Measurements from ENCODE around the gene LRRC3B. TPM values are rescaled to one million over a fixed set of nuclear protein-coding genes. Genes with fewer than 3 reads are reported as not detected.

Gene LRRC3B
- polyA plus RNA-seq, 3 donors: not detected

DNA sequence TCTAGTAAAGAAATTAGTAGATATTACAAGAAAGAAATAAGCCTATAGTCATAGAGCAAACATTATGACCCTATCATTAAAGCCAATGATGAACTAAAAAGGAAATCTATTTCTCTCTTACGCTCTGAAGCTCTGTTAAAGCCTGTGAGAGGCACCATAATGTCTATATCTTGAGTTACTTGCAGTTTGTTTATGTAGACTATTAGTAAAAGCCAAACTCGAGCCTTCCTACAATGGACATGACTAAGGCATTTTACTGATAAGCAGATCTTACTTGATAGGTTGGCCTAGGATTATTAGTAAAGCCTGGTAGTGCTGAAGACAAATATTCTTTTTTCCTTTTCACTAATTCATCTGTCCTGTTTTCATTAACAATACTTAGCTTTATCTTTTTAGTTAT is 32.7 kb downstream of the LRRC3B start:
- H3K9me3 ChIP-seq (replicated peaks in 1 of 2; ENCODE audit: control insufficient read depth in 1 of 2, insufficient read depth in 1 of 2, low read length in 2 of 2): no peaks in the 10 kb centered on the region
- intact Hi-C loops (cut with micrococcal nuclease): no loop called here
- H3K4me1 Mint-ChIP-seq: no peaks in the 10 kb centered on the region
- WGBS (ENCODE audit: insufficient coverage): no CpG with 5 or more reads among the region's 2 CpGs
- H3K36me3 ChIP-seq (replicated peaks in 1 of 2; ENCODE audit: control insufficient read depth in 1 of 2, insufficient read depth in 2 of 2, low read length in 2 of 2): no peaks in the 10 kb centered on the region
- no peak overlapping the region for H3K27ac Mint-ChIP-seq
- peaks cover 0 to 3% (median 0%) of the 10 kb centered on the region in 3 donors for H3K27me3 Mint-ChIP-seq (ENCODE audit: low read depth in 3 of 3)
- no peaks in the 10 kb centered on the region for H3K4me1 ChIP-seq (ENCODE audit: control insufficient read depth in 1 of 2, insufficient read depth in 2 of 2, low read length in 2 of 2)
- no peak overlapping the region for H3K4me3 Mint-ChIP-seq
- H3K27me3 ChIP-seq (ENCODE audit: control insufficient read depth in 2 of 2, insufficient read depth in 2 of 2, low read length in 2 of 2): no peaks in the 10 kb centered on the region
- H2AFZ ChIP-seq (ENCODE audit: insufficient read depth, low read depth, low read length, poor library complexity, severe bottlenecking): no peak overlapping the region
- H3K9me3 Mint-ChIP-seq: peaks cover 0 to 5% (median 3%) of the 10 kb centered on the region in 7 donors
- TF ChIP-seq, protein P1, sequence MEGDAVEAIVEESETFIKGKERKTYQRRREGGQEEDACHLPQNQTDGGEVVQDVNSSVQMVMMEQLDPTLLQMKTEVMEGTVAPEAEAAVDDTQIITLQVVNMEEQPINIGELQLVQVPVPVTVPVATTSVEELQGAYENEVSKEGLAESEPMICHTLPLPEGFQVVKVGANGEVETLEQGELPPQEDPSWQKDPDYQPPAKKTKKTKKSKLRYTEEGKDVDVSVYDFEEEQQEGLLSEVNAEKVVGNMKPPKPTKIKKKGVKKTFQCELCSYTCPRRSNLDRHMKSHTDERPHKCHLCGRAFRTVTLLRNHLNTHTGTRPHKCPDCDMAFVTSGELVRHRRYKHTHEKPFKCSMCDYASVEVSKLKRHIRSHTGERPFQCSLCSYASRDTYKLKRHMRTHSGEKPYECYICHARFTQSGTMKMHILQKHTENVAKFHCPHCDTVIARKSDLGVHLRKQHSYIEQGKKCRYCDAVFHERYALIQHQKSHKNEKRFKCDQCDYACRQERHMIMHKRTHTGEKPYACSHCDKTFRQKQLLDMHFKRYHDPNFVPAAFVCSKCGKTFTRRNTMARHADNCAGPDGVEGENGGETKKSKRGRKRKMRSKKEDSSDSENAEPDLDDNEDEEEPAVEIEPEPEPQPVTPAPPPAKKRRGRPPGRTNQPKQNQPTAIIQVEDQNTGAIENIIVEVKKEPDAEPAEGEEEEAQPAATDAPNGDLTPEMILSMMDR (IDR thresholded peaks at IDR 0.05): no peak
- H4K20me1 ChIP-seq (ENCODE audit: insufficient read depth, low read length): no peaks in the 10 kb centered on the region
- no peak overlapping the region for H3K4me3 ChIP-seq (replicated peaks in 1 of 3; ENCODE audit: low read depth in 2 of 3, low read length in 3 of 3)
- H3K4me2 ChIP-seq (replicated peaks; ENCODE audit: extremely low read depth, low read length, poor library complexity, severe bottlenecking): no peak overlapping the region
- no peaks in the 10 kb centered on the region for H3K79me2 ChIP-seq (ENCODE audit: insufficient read depth, low read length)
- no peaks in the 10 kb centered on the region for H3K36me3 Mint-ChIP-seq
- no peak overlapping the region for H3K27ac ChIP-seq (ENCODE audit: low read depth in 1 of 2, low read length in 2 of 2)
- no peak overlapping the region for H3K9ac ChIP-seq (ENCODE audit: insufficient read depth, low read length, poor library complexity, severe bottlenecking)
- no peak for DNase-seq

DNA sequence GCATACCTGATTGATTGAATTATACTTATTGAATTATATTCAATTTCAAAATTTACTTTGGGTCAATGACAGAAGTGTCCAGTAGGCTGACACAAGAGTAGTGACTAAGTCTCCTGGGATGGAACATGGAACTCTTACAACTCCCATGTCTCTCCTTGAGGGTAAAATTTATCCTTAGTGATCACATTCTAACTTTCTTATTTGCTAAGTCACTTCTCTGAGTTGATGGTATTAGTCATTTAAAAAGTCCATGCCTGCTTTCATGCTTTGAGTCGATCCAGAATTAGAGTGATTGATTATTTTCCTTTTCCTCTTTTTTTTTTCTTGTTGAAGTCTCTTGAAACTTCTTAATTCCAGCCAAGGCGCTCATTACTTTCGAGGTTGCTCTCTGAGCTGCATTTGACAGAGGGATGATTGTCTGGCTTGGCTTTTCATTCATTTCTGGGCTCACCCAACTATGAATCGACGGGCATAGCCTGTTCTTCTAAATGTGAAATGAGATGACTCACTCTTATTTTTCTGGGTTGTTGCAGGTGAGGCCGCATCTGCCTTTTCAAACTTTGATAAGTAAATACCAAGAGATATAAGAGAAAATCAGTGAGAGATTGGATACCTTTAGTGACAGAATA is 34.9 kb downstream of the LRRC3B start:
- no peaks in the 10 kb centered on the region for H3K27me3 ChIP-seq (ENCODE audit: control insufficient read depth in 2 of 2, insufficient read depth in 2 of 2, low read length in 2 of 2)
- no peak overlapping the region for H2AFZ ChIP-seq (ENCODE audit: insufficient read depth, low read depth, low read length, poor library complexity, severe bottlenecking)
- DNase-seq: no peak
- no peak overlapping the region for H3K4me3 Mint-ChIP-seq
- no peak overlapping the region for H3K4me3 ChIP-seq (replicated peaks in 1 of 3; ENCODE audit: low read depth in 2 of 3, low read length in 3 of 3)
- no peaks in the 10 kb centered on the region for H3K36me3 Mint-ChIP-seq
- TF ChIP-seq, protein P1 (IDR thresholded peaks at IDR 0.05): no peak
- no peak overlapping the region for H3K27ac ChIP-seq (ENCODE audit: low read depth in 1 of 2, low read length in 2 of 2)
- peaks cover 0 to 6% (median 3%) of the 10 kb centered on the region in 7 donors for H3K9me3 Mint-ChIP-seq
- H4K20me1 ChIP-seq (ENCODE audit: insufficient read depth, low read length): no peaks in the 10 kb centered on the region
- H3K4me2 ChIP-seq (replicated peaks; ENCODE audit: extremely low read depth, low read length, poor library complexity, severe bottlenecking): no peak overlapping the region
- H3K4me1 Mint-ChIP-seq: no peaks in the 10 kb centered on the region
- no peaks in the 10 kb centered on the region for H3K4me1 ChIP-seq (ENCODE audit: control insufficient read depth in 1 of 2, insufficient read depth in 2 of 2, low read length in 2 of 2)
- intact Hi-C loops (cut with micrococcal nuclease): no loop called here
- H3K9ac ChIP-seq (ENCODE audit: insufficient read depth, low read length, poor library complexity, severe bottlenecking): no peak overlapping the region
- H3K79me2 ChIP-seq (ENCODE audit: insufficient read depth, low read length): no peaks in the 10 kb centered on the region
- no peaks in the 10 kb centered on the region for H3K36me3 ChIP-seq (replicated peaks in 1 of 2; ENCODE audit: control insufficient read depth in 1 of 2, insufficient read depth in 2 of 2, low read length in 2 of 2)
- peaks cover 0 to 3% (median 0%) of the 10 kb centered on the region in 3 donors for H3K27me3 Mint-ChIP-seq (ENCODE audit: low read depth in 3 of 3)
- WGBS (ENCODE audit: insufficient coverage): no CpG with 5 or more reads among the region's 6 CpGs
- H3K9me3 ChIP-seq (replicated peaks in 1 of 2; ENCODE audit: control insufficient read depth in 1 of 2, insufficient read depth in 1 of 2, low read length in 2 of 2): no peaks in the 10 kb centered on the region
- no peak overlapping the region for H3K27ac Mint-ChIP-seq
